ENCODE data around the gene NHLRC2.
"Not testable (repeated sequence)": the region's sequence is repeated elsewhere in the genome, so short reads cannot be mapped to it uniquely, and the experiment has no call there.

Gene NHLRC2

GRCh38 chr10:113819989-113820388, 34.5 kb upstream of the NHLRC2 start:
- Histone ChIP-seq H2AFZ (ENCODE audit: low read depth) (no peak overlapping the region), H3K36me3 (ENCODE audit: insufficient read depth) (no peaks in the 10 kb centered on the region)

GRCh38 chr10:113820507-113820906, 34.0 kb upstream of the NHLRC2 start:
- no peak overlapping the region for H3K4me2 ChIP-seq

More at GRCh38 chr10:113819989-113820388, 34.5 kb upstream of the NHLRC2 start:
- Histone ChIP-seq H3K27me3 (ENCODE audit: insufficient read depth, low read depth) (no peaks in the 10 kb centered on the region), H3K4me3 (IDR thresholded peaks at IDR 0.05; ENCODE audit: insufficient read depth, low read depth, low read length) (no peak overlapping the region), H3K79me2 (ENCODE audit: insufficient read depth, low read depth) (no peaks in the 10 kb centered on the region), H4K20me1 (ENCODE audit: insufficient read depth) (no peaks in the 10 kb centered on the region), H3K27ac (no peak overlapping the region), H3K4me1 (ENCODE audit: low read depth, poor library complexity, severe bottlenecking) (no peaks in the 10 kb centered on the region), H3K4me2 (no peak overlapping the region), H3K9ac (no peak overlapping the region)
- no peak for TF ChIP-seq CTCF (conservative IDR thresholded peaks at IDR 0.05; ENCODE audit: low read depth, low read length)

GRCh38 chr10:113821306-113821705, 33.2 kb upstream of the NHLRC2 start:
- not testable (repeated sequence) for H3K27ac ChIP-seq

More at GRCh38 chr10:113820507-113820906, 34.0 kb upstream of the NHLRC2 start:
- TF ChIP-seq CTCF (conservative IDR thresholded peaks at IDR 0.05; ENCODE audit: low read depth, low read length): no peak
- no peaks in the 10 kb centered on the region for H3K79me2 ChIP-seq (ENCODE audit: insufficient read depth, low read depth)
- H3K27me3 ChIP-seq (ENCODE audit: insufficient read depth, low read depth): no peaks in the 10 kb centered on the region
- H3K4me3 ChIP-seq (IDR thresholded peaks at IDR 0.05; ENCODE audit: insufficient read depth, low read depth, low read length): no peak overlapping the region
- H2AFZ ChIP-seq (ENCODE audit: low read depth): no peak overlapping the region
- H3K4me1 ChIP-seq (ENCODE audit: low read depth, poor library complexity, severe bottlenecking): no peaks in the 10 kb centered on the region
- no peak overlapping the region for H3K9ac ChIP-seq
- H3K36me3 ChIP-seq (ENCODE audit: insufficient read depth): no peaks in the 10 kb centered on the region
- H3K27ac ChIP-seq: no peak overlapping the region
- no peaks in the 10 kb centered on the region for H4K20me1 ChIP-seq (ENCODE audit: insufficient read depth)

GRCh38 chr10:113822174-113822573, 32.3 kb upstream of the NHLRC2 start:
- Histone ChIP-seq H2AFZ (ENCODE audit: low read depth) (no peak overlapping the region), H3K4me3 (IDR thresholded peaks at IDR 0.05; ENCODE audit: insufficient read depth, low read depth, low read length) (no peak overlapping the region), H3K4me1 (ENCODE audit: low read depth, poor library complexity, severe bottlenecking) (no peaks in the 10 kb centered on the region), H4K20me1 (ENCODE audit: insufficient read depth) (no peaks in the 10 kb centered on the region), H3K4me2 (no peak overlapping the region), H3K9ac (no peak overlapping the region), H3K79me2 (ENCODE audit: insufficient read depth, low read depth) (no peaks in the 10 kb centered on the region), H3K27ac (no peak overlapping the region), H3K27me3 (ENCODE audit: insufficient read depth, low read depth) (no peaks in the 10 kb centered on the region), H3K36me3 (ENCODE audit: insufficient read depth) (no peaks in the 10 kb centered on the region)
- TF ChIP-seq CTCF (conservative IDR thresholded peaks at IDR 0.05; ENCODE audit: low read depth, low read length): no peak

More at GRCh38 chr10:113821306-113821705, 33.2 kb upstream of the NHLRC2 start:
- not testable (repeated sequence) for H3K4me2 ChIP-seq; H3K9ac ChIP-seq; H3K27me3 ChIP-seq (ENCODE audit: insufficient read depth, low read depth); H3K79me2 ChIP-seq (ENCODE audit: insufficient read depth, low read depth); H4K20me1 ChIP-seq (ENCODE audit: insufficient read depth); H2AFZ ChIP-seq (ENCODE audit: low read depth); H3K4me1 ChIP-seq (ENCODE audit: low read depth, poor library complexity, severe bottlenecking); H3K4me3 ChIP-seq (IDR thresholded peaks at IDR 0.05; ENCODE audit: insufficient read depth, low read depth, low read length); H3K36me3 ChIP-seq (ENCODE audit: insufficient read depth)

- Histone ChIP-seq H3K79me2 (ENCODE audit: insufficient read depth, low read depth) (no peaks in the 10 kb centered on the region), H4K20me1 (ENCODE audit: insufficient read depth) (no peaks in the 10 kb centered on the region), H3K27me3 (ENCODE audit: insufficient read depth, low read depth) (no peaks in the 10 kb centered on the region), H3K4me3 (IDR thresholded peaks at IDR 0.05; ENCODE audit: insufficient read depth, low read depth, low read length) (no peak overlapping the region), H3K36me3 (ENCODE audit: insufficient read depth) (no peaks in the 10 kb centered on the region), H3K27ac (no peak overlapping the region), H3K4me2 (no peak overlapping the region), H3K9ac (no peak overlapping the region), H3K4me1 (ENCODE audit: low read depth, poor library complexity, severe bottlenecking) (no peaks in the 10 kb centered on the region), H2AFZ (ENCODE audit: low read depth) (no peak overlapping the region)
- no peak for TF ChIP-seq CTCF (conservative IDR thresholded peaks at IDR 0.05; ENCODE audit: low read depth, low read length)
Measured at GRCh38 chr10:113823389-113823788, 31.1 kb upstream of the NHLRC2 start.
